Stimulated activated CD4-positive, alpha-beta T cell treated with anti-CD3 and anti-CD28 coated beads, Interleukin-2, amount 100 ng/mL, for 48 hours (primary cell): ENCODE results near the gene POU6F1.
A peak's percentile ranks its signal among the peaks of the same experiment; 100 is the strongest.

ENCODE experiments used
- DNase-seq, 2 donors: peaks; one replicate each; pipeline ENCODE4 v3.0.0-alpha.2; 2020

Gene POU6F1

DNA sequence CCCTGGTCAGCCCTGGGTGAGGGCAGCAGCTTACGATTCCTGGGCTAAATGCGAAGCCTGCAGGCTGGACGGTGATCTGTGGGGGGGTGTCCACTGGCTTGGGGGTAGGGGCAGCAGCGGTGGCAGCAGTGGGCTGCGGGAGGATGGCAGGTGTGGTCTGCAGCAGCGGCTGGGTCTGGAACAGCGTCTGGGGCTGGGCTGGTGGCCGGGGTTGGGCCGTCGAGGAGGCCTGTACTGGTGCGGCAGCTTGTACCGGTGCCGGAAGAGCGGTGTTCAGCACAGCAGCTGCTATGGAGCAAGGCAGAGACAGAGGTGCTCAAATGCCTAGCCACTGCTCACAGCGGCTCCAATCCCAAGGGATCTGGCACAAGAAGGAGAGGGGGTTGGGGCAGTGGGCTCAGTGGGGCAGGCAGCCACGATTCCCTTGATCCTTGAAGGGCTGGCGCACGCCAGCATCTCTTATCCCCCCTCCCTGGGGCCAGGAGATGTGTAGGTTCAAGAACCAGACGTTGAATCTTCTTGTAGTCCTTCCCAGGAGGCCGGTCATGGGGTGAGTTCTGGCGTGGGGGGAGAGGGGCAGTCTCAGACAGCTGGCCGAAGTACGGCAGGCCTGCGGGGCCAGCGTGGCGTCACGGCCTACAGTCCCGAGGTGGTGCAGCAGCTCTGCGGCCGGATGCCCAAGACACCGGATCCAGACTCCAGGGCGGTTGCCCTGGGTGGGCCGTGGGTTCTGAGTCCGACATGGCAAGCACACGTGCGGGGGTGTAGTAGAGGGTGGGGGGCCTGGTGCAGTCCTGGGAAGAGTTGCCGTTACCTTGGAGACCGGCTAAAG lies 19.9 kb downstream of the POU6F1 start:
- no peak for DNase-seq

- DNase-seq: no peak
These were observed 21.3 kb downstream of the POU6F1 start for GRCh38 chr12:51196547-51196946.

DNA sequence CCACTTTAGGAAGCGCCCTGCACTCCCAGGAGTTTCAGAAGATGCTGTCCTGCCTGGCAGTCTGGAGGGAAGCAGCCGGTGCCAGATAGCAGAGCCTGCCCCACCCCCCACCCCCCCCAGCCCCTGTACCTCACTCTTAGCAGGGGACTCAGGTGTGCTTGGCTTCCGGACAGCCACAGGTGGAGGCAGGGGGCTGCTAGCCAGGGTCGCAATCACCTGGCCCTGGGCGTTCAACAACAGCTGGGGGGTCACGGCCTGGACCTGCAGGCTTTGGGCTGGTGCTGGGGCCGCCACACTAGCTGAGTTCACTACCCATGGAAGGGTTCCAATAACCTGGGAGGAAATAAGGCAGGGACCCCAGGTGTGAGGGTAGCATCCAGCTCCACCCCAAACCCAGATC lies 22.0 kb downstream of the POU6F1 start:
- no peak for DNase-seq

- no peak for DNase-seq
These were observed 25.6 kb downstream of the POU6F1 start for GRCh38 chr12:51192284-51192671.

DNA sequence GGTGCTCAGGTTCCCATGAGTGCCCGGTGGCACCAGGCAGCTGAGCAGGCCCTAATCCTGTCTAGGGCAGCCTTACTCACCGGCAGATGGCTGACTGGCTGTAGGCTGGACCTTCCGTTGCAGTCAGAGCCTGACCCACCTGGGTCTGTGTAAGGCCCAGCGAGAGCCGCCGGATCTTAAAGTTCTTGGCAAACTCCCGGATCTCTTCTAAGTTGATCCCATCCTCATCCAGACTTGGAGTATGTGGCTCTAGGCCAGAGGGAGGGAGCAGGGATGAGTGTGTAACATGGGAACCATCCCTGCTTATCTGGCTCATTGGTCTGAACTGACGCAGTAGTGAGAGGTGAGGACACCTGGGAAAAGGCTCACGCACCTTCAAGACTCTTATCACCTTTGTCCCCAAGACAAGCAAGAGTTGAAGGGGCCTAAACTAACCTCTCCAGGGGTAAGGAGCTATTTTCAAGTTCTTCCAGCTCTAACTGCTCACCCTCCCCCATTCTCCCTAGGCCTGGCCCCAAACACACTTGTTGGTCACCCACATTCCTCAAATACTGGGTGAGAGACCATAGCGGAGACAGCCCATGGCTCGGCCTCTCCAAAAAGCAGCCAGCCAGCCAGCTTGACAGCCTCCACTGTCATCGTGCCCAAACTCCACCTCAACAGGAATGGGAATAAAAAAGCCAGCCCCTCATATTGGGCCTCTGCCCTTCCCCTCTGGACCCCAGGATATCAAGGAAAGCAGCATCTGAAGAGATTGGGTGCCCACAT lies 26.2 kb downstream of the POU6F1 start:
- no peak for DNase-seq

GRCh38 chr12:51190820-51191219 lies 27.0 kb downstream of the POU6F1 start:
- no peak for DNase-seq

- DNase-seq: no peak
These were observed 28.0 kb downstream of the POU6F1 start for GRCh38 chr12:51189790-51190355.

DNA sequence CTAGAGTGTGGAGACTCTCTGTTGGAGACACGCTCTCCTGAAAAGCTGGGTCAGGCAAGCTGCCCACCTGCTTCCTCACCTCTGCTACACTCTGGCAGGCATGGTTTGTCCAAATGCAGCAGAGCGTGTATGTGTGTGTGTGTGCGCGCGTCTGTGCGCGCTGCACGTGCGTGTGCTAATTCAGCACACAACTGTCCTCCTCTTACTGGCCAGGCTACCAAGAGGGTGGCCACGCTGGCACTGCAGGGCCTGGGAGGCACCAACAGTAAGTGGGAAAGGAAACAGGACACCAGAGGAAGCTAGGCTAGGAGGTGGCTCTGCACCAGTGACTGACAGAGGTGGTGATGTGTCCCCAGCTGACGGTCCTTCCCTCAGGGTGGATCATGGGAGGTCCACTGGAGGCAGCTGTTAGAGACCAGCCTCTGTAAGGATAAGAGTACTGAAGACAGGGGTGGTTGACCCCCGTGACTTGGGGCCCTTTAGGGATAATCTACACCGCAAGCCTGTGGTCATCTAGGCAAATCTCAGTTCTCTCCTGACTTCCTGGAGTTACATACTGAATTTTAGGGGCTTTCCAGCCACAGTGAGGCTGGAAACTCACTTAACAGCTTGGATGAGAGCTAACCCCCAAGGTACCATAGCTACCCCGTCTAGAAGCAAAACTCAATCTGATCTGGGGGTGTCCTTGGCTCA lies 29.4 kb downstream of the POU6F1 start:
- no peak for DNase-seq

DNA sequence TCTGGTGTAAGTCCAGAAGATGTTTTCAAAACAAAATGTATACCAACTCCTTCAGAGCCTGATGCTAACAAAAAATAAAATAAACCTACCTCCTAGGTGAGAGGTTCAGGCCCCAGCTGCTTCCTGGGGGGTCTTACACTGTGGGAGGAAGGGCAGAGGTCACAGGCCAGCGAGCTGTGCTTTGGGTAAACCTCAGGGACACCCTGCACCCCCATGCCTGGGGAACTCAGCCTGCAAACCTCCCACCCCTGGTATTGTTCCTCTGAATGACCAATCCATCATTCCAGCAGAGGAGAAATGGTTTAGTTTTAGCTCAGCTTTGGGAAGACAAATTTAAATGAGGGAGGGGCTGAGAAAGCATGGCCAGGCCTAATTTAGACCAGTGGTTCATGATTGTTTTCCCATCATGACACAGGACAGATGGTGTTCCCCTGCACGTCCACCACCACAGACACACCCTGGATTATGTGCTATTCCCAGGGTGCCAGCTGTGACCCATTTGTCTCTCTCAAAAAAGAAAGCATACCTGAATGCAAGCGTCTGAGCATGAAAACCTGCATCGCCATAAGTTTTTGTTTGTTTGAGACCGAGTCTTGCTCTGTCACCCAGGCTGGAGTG lies 30.4 kb downstream of the POU6F1 start:
- DNase-seq: no peak

- no peak for DNase-seq
These were observed 31.3 kb downstream of the POU6F1 start for GRCh38 chr12:51186465-51187085.

- DNase-seq: no peak
These were observed 32.6 kb downstream of the POU6F1 start for GRCh38 chr12:51185171-51185717.

- no peak for DNase-seq
These were observed 34.0 kb downstream of the POU6F1 start for GRCh38 chr12:51183816-51184215.

DNA sequence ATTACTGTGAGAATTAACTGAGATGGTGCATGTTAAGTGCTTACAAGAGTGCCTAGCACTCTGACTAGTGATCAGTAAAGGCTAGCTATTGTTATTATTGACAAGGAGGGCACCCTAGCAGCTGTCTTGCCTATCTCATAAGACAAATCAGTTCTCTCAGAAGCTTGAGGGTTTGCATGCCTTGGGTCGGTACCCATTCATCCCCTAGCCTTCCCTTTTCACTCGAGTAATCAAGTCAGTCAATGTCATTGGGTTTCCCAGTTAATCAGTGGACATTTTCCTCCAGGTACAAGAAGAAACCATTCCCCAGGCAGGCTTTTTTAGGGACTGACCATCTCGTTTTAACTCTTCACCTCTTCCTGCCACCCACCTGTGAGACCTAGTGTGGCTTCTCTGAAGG lies 34.5 kb downstream of the POU6F1 start:
- DNase-seq: no peak

GRCh38 chr12:51181558-51181957 lies 36.3 kb downstream of the POU6F1 start:
- DNase-seq: no peak

DNA sequence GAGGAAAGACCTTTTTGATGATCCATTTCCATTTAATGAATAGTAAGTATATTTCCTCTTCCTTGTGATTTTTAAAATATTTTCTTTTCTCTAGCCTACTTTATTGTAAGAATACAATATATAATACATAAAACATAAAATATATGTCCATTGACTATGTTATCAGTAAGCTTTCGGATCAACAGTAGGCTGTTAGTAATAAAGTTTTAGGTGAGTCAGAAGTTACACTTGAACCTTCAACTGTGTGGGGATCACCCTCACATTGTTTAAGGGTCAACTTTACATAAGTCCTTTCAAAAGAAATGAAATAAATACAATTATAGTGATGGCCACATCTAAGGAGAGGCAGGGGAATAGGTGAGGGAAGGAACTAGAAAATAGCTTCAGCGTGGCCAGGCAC lies 40.0 kb downstream of the POU6F1 start:
- DNase-seq: no peak

- no peak for DNase-seq
These were observed 43.4 kb downstream of the POU6F1 start for GRCh38 chr12:51174501-51174900.

- DNase-seq: peak; percentile 87 to 88
These were observed 45.1 kb downstream of the POU6F1 start, which contains the start of gene TFCP2 for GRCh38 chr12:51172515-51173431. TFCP2 (minus strand) TSS chr12:51173135; CDS start chr12:51172422, 713 bp downstream.

GRCh38 chr12:51171884-51172514 lies 45.9 kb downstream of the POU6F1 start:
- DNase-seq: peak in 1 of 2 donors; percentile 15

DNA sequence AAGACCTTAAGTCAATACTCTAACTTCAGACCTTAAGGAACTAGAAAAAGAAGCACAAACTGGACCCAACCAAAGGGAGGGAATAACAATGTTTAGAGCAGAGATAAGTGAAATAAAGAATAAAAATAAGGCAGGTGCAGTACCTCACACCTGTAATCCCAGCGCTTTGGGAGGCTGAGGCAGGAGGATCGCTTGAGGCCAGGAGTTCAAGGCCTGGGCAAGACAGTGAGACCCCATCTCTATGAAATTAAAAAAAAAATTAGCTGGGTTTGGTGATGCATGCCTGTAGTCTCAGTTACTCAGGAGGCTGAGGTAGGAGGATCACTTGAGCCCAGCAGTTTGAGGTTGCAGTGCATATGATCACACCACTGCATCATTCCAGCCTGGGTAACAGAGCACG lies 54.1 kb downstream of the POU6F1 start:
- DNase-seq: no peak

DNA sequence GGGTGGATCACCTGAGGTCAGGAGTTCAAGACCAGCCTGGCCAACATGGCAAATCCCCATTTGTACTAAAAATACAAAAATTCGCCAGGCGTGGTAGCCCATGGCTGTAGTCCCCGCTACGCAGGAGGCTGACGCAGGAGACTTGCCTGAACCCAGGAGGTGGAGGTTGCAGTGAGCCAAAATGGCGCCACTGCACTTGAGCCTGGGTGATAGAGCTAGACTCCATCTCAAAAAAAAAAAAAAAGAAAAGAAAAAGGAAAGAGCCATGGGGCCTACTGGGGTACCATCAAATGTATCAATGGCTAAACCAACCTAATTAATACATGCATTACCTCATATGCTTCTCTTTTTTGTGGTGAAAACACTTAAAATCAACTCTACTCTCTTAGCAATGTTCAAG lies 55.6 kb downstream of the POU6F1 start:
- no peak for DNase-seq
